SKM-1 treated with dmso at 0.1 percent for 144 hours (cell line): ENCODE measurements around the gene RCAN2.

ENCODE experiments used
- DNase-seq: peaks from one replicate; lab custom pipeline; 2025; ENCODE audit not compliant: unreplicated experiment; lab: John Stamatoyannopoulos, UW

The RCAN2 gene

DNA sequence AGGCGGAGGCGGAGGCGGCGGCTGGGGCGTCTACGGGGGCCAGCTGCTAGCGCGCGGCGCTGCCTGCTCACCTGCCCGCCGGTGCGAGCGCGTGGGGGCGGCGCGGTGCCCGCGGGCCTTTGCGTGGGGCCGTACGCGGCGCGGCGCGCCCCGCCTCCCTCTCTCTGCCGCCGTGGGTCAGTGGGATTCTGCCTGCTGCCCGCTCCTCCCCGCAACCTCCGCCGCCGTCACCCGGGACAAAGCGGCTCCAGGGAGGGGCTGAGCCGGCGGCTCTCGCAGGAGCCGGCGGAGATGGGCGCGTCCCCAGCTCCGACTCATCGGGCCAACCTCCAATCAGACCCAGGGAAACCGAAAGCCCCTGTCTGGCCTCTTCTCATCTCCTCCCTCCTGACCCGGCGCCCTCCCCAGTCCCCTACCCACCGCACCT lies at the start of gene RCAN2:
Gene RCAN2, minus strand, starts transcription at position 249 of the 427 bp plus-strand sequence.
- no peak for DNase-seq

- DNase-seq = no peak
Observed at GRCh38 chr6:46539866-46540265, 48.6 kb upstream of the RCAN2 start.

DNA sequence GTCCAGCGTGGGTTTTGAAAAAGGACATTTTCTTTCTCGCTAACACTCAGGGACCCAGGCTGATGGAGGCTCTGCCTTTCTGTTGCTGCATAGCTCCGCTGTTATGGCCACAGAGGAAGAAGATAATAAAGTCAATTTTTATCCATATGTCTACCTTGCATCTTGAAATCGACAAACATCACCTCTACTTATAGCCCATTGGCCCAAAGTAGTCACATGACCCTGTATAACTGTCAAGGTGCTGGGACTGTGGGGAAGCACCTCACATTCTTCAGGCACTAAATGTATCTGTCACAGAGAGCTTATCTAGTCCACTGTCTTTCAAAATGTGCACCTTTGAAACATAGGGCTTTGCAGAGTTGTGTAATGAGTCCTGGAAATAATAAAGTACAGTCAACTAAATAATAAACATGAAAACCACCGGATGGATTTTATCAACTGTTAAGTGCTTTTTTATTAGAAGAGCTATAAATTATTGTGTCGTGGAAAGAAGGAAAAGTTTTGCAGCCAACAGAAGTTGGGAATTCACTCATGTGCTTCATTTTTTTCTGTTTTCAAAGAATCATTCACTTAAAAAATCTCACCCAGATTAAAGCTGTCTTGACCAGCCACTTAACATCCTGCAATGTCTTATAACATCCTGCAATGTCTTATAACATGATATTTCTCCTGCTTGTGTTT lies 47.7 kb upstream of the RCAN2 start:
- no peak for DNase-seq

DNA sequence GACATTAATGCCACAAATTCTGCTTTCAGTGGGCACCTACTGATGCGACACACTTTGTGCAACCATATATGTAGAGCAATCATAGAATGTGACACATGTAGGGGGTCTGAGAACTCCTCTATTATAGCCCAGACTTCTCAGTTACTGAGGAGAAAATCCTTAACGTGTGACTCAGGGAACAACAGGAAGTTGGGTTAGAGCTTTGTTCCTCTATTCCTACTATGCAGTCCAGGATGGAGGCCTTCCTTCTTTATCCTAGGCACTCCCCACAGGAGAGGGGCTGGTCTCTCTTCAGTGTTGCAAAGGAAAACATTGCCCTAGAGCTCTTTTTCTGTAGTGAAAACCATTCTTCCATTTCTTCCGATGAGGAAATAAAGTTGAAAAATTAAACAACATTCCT lies 39.6 kb upstream of the RCAN2 start:
- DNase-seq = peak; percentile 11

DNA sequence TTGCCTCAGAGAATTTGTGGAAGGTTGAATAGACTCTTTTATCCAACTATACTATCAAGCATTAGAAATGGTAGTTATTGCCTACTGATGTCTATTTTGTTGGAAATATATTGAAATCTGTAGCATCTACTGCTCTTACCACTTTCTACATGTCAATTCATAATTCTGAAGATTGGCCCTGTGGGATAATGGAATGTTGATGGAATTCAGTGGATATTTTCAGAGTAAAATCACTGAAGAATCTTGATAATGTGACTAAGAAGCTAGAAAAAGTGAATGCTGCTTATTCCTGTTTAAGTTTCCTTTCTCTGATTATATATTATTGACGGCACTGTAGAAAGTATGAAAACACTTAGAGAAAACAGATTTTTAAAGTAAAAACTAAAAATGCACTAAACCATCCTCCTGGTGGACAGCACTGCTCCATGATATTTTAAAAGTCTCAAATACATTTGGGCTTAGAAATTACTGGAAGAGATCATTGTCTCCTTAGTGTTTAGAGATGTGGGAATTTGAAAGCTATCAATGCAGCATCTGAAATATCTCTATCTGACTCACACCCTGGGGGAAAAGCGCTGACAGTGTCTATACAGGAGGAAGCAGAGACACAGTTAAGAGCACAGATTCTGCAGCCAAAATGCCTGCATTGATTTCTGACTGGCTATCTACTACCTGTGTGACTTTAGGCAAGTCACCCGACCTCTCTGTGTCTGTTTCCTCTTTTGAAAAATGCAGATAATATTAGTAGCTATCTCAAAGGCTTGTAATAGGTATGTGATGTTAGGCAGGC lies 37.9 kb upstream of the RCAN2 start:
- no peak for DNase-seq

DNA sequence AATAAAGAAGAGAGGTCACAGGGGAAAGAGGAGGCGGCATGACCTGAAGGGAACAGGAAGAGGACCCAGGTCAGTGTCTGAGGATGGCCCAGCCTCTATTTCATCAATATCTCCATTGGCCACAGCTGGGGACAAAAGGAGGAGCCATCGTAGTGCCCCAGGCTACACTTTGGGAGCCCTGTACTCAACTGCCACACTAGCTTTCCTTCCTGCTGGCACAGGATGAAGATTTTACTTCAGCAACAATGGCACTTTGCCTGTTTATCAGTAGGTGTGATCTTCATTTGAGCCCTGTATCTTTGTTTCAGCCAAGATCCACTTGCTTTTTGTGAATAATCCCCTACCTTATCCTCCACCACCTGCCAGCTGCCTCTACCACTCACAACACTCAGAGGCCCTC lies 35.4 kb upstream of the RCAN2 start:
- no peak for DNase-seq

DNA sequence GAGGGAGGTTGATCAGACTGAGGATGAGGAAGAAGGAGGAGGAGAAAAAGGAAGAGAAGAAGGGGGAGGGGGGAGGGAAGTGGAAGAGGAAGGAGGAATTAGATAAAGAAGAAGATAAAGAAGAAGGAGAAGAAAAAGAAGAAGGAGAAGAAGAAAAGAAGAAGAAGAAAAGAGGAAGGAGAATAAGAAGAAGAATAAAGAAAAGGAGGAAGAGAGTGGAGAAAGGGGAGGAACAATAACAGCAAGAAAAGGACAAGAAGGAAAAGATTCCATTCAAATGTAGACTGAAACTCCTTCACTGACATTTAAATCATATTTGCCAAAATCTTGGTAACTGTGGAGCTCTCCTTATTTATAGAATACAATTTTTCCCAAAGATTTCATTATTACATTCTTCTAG lies 34.3 kb upstream of the RCAN2 start:
- DNase-seq = no peak

GRCh38 chr6:46521464-46521971 lies 30.3 kb upstream of the RCAN2 start:
- no peak for DNase-seq

DNA sequence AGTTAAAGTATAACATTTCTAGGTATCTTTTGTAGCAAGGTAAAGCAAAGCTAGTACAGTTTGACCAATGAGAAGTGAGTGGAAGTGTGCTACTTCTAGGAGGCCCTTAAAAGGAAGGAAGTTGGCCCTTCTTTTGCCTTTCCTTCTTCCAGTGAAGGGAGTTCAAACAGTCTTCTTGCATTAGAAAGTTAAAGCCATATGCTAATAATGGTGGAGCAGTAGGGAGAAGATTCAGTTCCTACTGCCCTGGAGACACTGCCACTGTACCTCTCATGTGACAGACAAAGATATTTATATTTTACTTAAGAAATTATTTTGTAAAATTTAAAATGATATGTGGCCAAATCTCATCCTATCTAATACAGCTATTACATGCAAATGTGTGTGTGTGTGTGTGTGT lies 26.0 kb upstream of the RCAN2 start:
- DNase-seq = no peak

- DNase-seq = no peak
Observed at GRCh38 chr6:46513533-46513932, 22.3 kb upstream of the RCAN2 start.

DNA sequence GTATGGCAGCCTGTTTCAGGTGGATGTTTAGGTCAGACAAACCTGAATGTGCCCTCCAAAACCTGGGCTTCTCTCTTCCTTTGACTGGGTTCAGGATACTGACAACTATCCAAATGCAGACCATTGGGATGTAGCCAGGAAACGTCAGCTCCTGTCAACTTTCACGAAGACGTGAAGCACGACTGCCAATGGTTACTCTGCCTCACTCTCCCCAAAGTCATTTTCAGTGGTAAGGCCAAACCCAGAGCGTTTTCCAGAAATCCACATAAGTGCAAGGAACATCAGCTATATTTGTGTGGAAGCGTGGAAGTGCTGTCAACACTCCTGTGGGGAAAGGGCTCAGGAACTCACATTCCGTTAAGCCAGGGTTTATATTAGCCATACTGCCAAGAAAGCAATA lies 20.1 kb upstream of the RCAN2 start:
- no peak for DNase-seq

- no peak for DNase-seq
Observed at GRCh38 chr6:46510651-46511050, 19.4 kb upstream of the RCAN2 start.

DNA sequence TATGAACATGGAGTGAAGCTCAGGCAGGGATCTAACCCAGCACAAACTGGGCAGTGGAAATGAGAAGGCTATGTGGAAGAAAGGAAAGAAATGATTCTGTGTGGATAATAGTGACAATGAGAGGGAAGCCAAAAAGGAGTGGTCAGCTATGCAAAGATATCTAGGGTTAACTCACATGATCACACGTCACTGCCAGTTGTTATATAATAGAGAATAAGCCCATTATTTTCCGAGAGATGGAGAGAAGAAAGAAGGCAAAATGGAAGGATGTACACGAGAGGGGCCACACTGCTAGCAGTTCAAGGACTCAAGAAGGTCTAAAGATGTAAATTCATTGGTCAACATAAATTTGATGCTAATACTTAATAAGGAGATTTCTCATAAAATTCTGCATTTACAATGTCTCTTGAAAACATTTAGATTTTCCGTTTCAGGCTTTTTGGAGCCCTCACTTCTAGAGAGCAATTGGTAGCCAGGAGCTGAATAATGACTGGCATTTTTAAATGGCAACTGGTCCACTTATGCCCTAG lies 18.8 kb upstream of the RCAN2 start:
- DNase-seq = no peak

GRCh38 chr6:46509063-46509462 lies 17.8 kb upstream of the RCAN2 start:
- DNase-seq = no peak

GRCh38 chr6:46507426-46507825 lies 16.2 kb upstream of the RCAN2 start:
- no peak for DNase-seq

DNA sequence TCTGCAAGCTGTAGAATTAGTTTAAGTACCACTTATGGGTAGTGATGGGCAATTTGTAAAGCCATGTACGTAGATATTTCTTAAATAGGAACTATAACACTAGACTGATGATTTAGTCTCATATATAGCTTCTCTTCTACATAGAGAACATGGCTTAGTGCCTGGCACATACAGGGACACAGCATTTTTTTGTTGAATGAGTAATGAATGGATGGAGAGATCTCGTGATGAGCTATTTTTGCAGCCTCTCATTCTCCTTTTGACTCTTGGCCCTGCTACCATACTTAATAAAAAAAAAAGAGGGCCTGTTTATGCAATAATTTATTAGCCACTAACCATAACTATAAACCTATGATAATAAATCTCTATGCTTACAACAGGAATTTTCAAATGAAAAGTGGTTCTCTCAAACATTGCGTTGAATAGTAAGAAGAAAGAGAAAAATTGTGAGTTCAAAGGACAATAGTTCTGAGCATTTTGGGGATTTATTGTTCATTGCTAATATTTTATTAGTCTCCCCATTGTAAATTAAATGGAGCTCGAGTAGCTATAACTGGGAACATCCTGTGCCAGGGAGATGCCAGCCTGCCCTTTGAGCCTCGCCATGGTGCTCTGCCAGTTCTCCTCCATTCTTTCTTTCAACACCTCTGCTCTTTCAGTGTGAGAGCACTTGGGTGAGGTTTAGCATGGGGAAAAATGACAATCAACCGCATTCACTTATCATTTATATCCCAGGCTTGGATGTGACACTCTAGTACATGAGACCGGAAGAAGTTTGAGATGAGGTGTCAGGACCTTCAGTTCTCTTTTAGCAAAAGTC lies 14.7 kb upstream of the RCAN2 start:
- DNase-seq = no peak

DNA sequence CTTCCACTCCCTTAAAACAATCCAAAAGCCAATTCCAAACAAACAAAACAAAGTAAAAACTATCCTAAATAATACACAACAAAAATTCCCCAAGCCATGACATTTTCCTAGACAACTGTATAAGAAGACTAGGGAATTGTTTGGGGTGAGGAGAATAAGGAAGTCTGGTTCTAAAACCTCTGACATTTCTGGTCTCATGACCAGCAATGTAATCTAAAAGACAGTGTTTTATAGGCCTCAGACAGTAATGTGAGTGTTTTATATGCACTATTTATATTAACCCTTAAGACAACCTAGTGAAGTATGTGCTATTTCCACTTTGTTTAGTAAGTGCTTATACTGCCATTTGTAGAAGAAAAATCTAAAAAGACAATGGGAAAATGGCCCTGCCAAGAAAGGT lies 13.0 kb upstream of the RCAN2 start:
- DNase-seq = no peak

GRCh38 chr6:46502486-46503119 lies 11.4 kb upstream of the RCAN2 start:
- no peak for DNase-seq

DNA sequence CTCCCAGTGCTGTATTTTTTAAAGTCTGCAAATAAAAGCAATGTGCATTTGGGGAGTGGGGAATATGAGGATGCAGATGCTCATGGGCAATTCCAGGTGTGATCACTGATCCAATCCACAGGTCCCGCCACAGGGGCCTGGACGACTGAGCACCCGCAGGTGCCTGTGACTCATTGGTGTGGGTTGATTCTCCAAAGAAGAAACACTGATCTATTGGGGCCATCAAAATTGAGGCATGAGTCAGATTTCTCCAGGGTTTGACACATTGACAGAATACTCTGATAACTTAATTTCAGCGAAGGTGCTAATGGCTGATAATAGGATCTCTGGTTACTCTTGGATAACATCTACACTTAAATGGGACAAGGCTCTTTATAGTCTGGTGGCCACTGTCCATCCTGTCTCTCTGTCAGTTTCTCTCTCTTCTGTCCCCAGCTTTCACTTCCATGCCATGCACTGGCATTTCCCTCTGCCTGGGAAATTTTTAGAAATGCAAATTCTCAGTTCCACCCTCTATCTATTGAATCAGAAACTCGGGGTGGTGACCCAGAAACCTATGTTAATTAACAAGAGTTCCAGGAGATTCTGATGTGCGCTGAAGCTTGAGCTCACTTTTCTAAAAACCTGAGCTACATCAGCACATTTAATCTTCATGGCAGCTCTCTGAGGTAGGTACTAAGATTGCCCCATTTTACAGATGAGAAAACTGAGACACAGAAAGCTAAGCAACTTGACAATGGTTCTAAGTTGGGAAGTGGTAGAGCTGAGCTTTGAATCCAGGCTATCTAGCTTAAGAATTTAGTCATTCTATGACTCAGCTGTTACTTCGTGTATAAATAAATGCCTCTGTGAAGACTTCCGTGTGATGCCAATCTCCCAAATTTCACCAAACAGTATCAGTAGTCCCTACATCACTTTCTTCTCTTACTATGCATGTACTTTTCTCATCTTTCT lies 10.2 kb upstream of the RCAN2 start:
- no peak for DNase-seq

DNA sequence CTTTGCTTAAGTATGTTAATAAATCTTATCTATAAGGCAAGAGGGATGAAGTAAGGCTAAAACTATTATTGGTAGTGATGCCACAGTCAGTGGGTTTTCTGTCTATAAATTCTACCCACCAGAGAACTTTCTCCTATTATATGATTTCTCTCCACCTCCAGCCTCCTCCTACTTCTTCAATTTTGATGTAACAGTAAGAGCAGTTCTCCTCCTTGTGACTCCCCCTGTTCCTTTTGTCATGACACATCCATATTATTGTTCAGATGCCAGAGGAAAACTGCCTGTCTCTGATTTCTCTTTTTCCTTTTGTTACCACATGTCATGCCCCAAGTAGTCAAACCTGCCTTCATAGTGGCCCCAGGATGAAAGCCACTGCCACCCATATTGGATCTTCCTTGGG lies 9.1 kb upstream of the RCAN2 start:
- DNase-seq = no peak
